ENCODE results near the gene MYO10.

MYO10 gene

DNA sequence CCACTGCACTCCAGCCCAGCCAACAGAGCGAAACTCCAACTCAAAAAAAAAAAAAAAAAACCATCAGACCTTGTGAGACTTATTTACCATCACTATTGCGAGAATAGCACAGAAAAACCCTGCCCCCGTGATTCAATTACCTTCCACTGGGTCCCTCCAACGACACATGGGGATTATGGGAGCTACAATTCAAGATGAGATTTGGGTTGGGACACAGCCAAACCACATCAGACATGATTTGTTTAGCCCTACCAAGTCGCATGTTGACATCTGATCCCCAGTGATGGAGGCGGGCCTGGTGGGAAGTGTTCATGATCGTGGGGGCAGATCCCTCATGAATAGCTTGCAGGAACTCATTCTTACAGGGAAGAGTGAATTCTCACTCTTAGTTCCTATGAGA lies 26.6 kb downstream of the MYO10 start (continued):
- TF ChIP-seq, protein P1, sequence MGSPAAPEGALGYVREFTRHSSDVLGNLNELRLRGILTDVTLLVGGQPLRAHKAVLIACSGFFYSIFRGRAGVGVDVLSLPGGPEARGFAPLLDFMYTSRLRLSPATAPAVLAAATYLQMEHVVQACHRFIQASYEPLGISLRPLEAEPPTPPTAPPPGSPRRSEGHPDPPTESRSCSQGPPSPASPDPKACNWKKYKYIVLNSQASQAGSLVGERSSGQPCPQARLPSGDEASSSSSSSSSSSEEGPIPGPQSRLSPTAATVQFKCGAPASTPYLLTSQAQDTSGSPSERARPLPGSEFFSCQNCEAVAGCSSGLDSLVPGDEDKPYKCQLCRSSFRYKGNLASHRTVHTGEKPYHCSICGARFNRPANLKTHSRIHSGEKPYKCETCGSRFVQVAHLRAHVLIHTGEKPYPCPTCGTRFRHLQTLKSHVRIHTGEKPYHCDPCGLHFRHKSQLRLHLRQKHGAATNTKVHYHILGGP (tag by site-specific recombination; IDR thresholded peaks at IDR 0.05), result no peak
- TF ChIP-seq ZNF140 (tag by site-specific recombination; IDR thresholded peaks at IDR 0.05) (no peak), ZNF426 (tag by site-specific recombination; IDR thresholded peaks at IDR 0.05) (no peak), ZNF610 (tag by site-specific recombination; IDR thresholded peaks at IDR 0.05; ENCODE audit: borderline replicate concordance) (no peak), HOXA7 (CRISPR knock-in tag; IDR thresholded peaks at IDR 0.05; ENCODE audit: borderline replicate concordance) (no peak), ZNF514 (tag by site-specific recombination; IDR thresholded peaks at IDR 0.05) (no peak), ZNF292 (tag by site-specific recombination; IDR thresholded peaks at IDR 0.05; ENCODE audit: borderline replicate concordance, low read depth) (no peak), ZBTB8A (tag by site-specific recombination; IDR thresholded peaks at IDR 0.05) (peak; percentile 56), ZNF350 (tag by site-specific recombination; IDR thresholded peaks at IDR 0.05) (no peak), ZBTB48 (tag by site-specific recombination; IDR thresholded peaks at IDR 0.05) (peak; percentile 48; the same call in 1 of the 2 replicates), KLF10 (tag by site-specific recombination; IDR thresholded peaks at IDR 0.05) (peak; percentile 77), ZFHX2 (tag by site-specific recombination; conservative IDR thresholded peaks at IDR 0.05) (peak; percentile 99), FEZF1 (tag by site-specific recombination; IDR thresholded peaks at IDR 0.05) (peak; percentile 87), GLIS2 (tag by site-specific recombination; IDR thresholded peaks at IDR 0.05) (peak; percentile 62; the same call in 1 of the 2 replicates)
- TF ChIP-seq, protein P2, sequence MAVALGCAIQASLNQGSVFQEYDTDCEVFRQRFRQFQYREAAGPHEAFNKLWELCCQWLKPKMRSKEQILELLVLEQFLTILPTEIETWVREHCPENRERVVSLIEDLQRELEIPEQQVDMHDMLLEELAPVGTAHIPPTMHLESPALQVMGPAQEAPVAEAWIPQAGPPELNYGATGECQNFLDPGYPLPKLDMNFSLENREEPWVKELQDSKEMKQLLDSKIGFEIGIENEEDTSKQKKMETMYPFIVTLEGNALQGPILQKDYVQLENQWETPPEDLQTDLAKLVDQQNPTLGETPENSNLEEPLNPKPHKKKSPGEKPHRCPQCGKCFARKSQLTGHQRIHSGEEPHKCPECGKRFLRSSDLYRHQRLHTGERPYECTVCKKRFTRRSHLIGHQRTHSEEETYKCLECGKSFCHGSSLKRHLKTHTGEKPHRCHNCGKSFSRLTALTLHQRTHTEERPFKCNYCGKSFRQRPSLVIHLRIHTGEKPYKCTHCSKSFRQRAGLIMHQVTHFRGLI (tag by site-specific recombination; IDR thresholded peaks at IDR 0.05), result 0 out of 2 replicates have a peak, but pooled peaks have one; percentile 49
- TF ChIP-seq, protein P3, sequence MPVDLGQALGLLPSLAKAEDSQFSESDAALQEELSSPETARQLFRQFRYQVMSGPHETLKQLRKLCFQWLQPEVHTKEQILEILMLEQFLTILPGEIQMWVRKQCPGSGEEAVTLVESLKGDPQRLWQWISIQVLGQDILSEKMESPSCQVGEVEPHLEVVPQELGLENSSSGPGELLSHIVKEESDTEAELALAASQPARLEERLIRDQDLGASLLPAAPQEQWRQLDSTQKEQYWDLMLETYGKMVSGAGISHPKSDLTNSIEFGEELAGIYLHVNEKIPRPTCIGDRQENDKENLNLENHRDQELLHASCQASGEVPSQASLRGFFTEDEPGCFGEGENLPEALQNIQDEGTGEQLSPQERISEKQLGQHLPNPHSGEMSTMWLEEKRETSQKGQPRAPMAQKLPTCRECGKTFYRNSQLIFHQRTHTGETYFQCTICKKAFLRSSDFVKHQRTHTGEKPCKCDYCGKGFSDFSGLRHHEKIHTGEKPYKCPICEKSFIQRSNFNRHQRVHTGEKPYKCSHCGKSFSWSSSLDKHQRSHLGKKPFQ (tag by site-specific recombination; IDR thresholded peaks at IDR 0.05), result peak; percentile 96
- TF ChIP-seq, protein P4, sequence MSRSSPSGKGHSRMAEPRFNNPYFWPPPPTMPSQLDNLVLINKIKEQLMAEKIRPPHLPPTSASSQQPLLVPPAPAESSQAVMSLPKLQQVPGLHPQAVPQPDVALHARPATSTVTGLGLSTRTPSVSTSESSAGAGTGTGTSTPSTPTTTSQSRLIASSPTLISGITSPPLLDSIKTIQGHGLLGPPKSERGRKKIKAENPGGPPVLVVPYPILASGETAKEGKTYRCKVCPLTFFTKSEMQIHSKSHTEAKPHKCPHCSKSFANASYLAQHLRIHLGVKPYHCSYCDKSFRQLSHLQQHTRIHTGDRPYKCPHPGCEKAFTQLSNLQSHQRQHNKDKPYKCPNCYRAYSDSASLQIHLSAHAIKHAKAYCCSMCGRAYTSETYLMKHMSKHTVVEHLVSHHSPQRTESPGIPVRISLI (tag by site-specific recombination; IDR thresholded peaks at IDR 0.05), result peak; percentile 68; the same call in 1 of the 2 replicates
- TF ChIP-seq, protein P5, sequence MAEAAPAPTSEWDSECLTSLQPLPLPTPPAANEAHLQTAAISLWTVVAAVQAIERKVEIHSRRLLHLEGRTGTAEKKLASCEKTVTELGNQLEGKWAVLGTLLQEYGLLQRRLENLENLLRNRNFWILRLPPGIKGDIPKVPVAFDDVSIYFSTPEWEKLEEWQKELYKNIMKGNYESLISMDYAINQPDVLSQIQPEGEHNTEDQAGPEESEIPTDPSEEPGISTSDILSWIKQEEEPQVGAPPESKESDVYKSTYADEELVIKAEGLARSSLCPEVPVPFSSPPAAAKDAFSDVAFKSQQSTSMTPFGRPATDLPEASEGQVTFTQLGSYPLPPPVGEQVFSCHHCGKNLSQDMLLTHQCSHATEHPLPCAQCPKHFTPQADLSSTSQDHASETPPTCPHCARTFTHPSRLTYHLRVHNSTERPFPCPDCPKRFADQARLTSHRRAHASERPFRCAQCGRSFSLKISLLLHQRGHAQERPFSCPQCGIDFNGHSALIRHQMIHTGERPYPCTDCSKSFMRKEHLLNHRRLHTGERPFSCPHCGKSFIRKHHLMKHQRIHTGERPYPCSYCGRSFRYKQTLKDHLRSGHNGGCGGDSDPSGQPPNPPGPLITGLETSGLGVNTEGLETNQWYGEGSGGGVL (tag by site-specific recombination; IDR thresholded peaks at IDR 0.05), result peak; percentile 55
- TF ChIP-seq, protein P6, sequence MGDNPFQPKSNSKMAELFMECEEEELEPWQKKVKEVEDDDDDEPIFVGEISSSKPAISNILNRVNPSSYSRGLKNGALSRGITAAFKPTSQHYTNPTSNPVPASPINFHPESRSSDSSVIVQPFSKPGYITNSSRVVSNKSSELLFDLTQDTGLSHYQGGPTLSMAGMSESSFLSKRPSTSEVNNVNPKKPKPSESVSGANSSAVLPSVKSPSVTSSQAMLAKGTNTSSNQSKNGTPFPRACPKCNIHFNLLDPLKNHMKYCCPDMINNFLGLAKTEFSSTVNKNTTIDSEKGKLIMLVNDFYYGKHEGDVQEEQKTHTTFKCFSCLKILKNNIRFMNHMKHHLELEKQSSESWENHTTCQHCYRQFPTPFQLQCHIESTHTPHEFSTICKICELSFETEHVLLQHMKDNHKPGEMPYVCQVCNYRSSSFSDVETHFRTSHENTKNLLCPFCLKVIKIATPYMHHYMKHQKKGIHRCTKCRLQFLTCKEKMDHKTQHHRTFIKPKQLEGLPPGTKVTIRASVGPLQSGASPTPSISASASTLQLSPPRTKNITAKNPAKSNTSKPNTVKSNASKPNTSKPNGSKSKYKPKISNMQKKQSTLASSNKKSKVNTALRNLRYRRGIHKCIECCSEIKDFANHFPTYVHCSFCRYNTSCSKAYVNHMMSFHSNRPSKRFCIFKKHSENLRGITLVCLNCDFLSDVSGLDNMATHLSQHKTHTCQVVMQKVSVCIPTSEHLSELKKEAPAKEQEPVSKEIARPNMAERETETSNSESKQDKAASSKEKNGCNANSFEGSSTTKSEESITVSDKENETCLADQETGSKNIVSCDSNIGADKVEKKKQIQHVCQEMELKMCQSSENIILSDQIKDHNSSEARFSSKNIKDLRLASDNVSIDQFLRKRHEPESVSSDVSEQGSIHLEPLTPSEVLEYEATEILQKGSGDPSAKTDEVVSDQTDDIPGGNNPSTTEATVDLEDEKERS (tag by site-specific recombination; IDR thresholded peaks at IDR 0.05), result no peak
- TF ChIP-seq, protein P7, sequence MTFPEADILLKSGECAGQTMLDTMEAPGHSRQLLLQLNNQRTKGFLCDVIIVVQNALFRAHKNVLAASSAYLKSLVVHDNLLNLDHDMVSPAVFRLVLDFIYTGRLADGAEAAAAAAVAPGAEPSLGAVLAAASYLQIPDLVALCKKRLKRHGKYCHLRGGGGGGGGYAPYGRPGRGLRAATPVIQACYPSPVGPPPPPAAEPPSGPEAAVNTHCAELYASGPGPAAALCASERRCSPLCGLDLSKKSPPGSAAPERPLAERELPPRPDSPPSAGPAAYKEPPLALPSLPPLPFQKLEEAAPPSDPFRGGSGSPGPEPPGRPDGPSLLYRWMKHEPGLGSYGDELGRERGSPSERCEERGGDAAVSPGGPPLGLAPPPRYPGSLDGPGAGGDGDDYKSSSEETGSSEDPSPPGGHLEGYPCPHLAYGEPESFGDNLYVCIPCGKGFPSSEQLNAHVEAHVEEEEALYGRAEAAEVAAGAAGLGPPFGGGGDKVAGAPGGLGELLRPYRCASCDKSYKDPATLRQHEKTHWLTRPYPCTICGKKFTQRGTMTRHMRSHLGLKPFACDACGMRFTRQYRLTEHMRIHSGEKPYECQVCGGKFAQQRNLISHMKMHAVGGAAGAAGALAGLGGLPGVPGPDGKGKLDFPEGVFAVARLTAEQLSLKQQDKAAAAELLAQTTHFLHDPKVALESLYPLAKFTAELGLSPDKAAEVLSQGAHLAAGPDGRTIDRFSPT (tag by site-specific recombination; IDR thresholded peaks at IDR 0.05), result peak; percentile 61
- TF ChIP-seq, protein P8, sequence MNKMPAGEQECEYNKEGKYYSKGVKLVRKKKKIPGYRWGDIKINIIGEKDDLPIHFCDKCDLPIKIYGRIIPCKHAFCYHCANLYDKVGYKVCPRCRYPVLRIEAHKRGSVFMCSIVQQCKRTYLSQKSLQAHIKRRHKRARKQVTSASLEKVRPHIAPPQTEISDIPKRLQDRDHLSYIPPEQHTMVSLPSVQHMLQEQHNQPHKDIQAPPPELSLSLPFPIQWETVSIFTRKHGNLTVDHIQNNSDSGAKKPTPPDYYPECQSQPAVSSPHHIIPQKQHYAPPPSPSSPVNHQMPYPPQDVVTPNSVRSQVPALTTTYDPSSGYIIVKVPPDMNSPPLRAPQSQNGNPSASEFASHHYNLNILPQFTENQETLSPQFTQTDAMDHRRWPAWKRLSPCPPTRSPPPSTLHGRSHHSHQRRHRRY (tag by site-specific recombination; IDR thresholded peaks at IDR 0.05), result no peak
- TF ChIP-seq, protein P9, sequence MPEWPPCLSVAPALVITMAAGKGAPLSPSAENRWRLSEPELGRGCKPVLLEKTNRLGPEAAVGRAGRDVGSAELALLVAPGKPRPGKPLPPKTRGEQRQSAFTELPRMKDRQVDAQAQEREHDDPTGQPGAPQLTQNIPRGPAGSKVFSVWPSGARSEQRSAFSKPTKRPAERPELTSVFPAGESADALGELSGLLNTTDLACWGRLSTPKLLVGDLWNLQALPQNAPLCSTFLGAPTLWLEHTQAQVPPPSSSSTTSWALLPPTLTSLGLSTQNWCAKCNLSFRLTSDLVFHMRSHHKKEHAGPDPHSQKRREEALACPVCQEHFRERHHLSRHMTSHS (tag by site-specific recombination; IDR thresholded peaks at IDR 0.05), result no peak
